Left lobe of liver (tissue), 2 donors: ENCODE measurements around the gene UBE2E3. TPM values are rescaled to one million over a fixed set of nuclear protein-coding genes. Genes with fewer than 3 reads are reported as not detected.
A peak's percentile ranks its signal among the peaks of the same experiment; 100 is the strongest.

Experiments
- ATAC-seq: fragments of 200-7000 bp; cut with Tn5 transposase; one replicate; pipeline ENCODE4 v1.9.1; 2020; ENCODE audit warnings: mild to moderate bottlenecking, moderate library complexity
- DNase-seq: peaks from one replicate; pipeline ENCODE4 v3.0.0-alpha.2; 2020; ENCODE audit warnings: low spot score
- total RNA-seq: library from RNA; stranded (reverse); gene quantifications from one replicate; pipeline ENCODE4 v1.2.1, GENCODE V29; 2021
- donor health status: DM: no; HTN: no; CAD: no; lungs with moderate emphysema.
- donor health status: DM: no; HTN: yes; CAD: no.

The UBE2E3 gene
- total RNA-seq, 1 donor from 2014 or later: 23.4 TPM

DNA sequence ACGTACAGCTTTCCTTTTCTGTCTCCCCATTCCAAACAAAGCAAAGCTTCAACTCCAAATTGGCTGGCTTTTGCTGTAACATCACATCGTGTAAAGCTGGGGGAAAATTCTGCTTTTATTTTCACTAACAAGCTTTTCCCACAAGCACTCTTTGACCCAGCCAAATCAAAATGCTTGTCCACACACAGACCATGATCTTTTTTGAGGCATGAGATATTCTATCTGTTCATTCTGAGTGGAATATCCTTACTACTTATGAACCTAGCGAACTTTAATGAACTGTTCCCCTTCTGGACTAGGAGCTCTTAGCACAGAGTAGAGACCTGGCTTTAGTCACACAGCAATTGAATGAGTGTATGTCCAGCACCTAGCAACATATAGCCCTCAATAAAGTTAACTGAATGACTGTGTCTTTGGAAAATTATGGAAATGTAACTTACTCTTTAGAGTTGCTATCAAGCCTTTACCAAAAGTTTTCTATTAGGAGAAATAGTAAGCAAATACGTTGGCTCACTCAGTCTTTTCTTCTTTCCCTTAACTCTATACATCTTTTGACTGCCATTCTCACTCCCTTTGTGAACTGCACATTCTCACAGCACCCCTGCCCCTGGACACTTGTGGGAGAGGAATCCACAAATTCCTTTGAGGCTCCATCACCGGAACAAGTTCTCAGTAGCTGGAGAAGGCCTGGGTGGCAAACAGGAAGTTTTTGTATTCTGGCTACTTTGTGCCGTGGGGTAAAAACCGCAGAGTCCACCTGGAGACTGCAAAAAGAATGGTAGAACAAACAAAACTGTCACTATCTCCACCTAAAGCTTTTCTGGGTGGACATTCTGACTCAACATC is 1.3 kb upstream of the UBE2E3 start:
- DNase-seq (no peak), ATAC-seq (no peak)

DNA sequence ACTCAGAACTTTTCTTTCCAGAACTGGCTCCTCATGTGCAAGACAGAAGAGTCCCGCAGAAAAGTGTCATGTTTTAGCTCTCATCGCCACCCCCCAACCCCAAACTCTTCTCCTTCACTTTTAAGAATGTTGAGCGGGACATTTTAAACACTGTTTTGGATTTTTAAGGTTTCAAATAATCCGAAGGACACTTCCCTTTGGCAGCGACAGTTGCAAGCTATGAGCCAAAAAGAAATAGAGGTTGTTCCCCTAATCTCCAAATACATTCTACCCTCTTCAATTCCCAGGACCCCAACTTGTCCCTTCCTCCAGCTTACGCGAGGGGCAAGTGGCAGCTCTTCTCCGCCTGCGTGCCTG is 678 bp upstream of the UBE2E3 start:
- DNase-seq (no peak), ATAC-seq (no peak)

DNA sequence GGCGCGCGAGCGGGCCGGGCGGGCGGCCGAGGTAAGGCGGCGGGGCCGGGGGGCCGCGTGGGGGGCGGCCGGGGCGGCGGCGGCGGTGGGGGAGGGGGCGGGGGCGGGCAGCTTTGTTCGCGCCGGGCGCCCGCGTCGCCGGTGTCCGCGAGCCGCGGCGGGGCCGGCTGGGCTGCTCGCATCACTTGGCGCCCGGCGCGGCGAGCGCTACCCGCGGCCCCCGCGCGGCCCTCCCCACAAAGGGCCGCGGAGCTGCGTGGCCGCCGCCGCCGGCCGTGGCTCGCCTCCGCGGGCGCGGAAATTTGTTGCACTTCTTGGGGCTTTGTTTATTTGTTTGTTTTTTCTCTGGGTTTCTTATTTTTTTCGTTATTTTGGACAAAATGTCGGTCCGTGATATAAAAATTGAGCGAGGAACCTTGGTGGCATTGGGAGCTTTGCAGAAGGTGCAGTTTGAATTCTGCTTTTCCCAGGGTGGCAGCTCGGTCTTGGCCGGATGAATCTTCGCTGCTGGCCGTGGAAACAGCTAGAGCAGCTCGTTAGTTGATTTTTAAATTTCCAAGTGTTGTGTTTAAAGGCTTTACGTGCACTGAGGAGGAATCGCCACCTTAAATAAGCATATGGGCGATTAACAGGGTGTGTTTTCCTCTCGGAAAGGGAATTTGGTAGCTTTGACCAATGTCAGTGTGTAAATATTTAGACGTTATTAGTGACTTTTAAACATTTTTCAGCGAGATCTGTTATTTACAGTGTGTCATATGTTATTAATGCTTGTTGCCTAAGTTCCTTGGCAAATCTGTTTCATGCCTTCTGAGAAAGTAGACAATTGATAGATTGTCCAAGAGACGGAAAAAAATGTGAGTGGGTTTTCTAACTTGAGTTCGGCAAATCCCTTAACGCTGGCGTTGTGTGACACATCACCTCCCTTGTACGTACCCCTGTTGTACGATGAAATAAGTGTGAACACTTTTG is 822 bp downstream of the UBE2E3 start:
- DNase-seq (peak; percentile 45), ATAC-seq (peak; percentile 9)

DNA sequence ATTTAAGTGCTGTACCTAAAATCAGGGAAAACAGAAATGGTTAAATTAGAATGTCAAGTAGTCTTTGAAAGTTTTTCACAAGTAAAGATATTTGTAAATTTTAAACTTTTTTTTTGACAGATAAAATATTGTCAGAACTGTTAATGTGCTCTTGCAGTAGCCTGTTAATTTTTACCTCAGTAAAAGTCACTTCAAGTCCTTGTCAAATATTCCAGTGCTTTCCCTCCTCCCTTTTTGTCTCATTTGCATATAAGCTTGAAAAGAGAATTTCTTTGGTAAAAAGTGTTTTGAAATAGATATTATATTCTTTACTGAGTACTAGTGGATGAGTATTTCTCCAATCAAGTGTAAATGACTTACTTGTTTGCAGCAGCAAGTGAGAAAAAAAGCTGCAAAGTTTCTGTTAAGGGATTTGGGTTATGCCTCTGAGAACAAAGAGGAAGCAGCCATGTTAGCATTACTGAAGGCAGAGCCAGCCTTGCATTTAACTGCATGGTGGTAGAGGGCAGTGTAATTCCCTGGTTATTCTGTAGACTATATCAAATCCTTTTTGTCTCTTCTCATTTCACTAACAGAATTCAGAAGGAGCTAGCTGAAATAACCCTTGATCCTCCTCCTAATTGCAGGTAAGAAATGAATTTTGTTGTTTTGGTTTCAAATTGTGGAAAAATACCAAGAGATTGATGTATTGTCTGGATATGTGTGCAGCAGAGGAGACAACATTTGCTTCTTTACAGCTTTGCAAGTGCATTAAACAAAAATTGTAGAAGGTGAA is 3.2 kb downstream of the UBE2E3 start:
- DNase-seq: peak; percentile 47
- peak; percentile 53 for ATAC-seq

DNA sequence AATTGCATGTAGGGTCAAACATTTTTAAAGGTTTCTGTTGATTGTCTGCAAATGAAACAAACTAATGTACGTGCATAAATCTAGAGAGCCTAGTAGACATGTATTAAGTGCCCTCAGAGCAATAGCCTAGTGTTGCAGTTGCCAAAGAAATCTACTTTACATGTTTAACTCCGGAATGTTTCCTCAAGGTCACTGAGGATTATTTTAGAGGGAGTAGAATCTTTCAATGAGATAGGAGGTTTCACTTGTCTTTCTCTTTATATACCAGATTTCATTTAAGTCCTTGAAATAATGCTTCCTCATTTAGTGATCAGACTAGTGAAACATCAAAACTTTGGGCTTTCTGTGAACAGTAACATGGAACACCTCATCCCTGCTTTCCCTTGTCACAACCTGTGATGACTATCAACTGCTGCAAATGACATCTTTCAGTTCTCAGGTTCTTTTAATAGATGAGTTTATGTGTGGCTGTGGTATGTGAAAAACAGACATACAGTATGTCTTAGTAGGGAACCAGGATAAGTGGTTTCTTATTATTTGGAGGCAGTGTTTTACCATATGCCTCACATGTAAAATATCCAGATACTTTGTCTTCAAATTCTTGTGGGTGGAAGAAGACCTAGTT is 5.5 kb downstream of the UBE2E3 start:
- no peak for DNase-seq
- ATAC-seq: no peak

DNA sequence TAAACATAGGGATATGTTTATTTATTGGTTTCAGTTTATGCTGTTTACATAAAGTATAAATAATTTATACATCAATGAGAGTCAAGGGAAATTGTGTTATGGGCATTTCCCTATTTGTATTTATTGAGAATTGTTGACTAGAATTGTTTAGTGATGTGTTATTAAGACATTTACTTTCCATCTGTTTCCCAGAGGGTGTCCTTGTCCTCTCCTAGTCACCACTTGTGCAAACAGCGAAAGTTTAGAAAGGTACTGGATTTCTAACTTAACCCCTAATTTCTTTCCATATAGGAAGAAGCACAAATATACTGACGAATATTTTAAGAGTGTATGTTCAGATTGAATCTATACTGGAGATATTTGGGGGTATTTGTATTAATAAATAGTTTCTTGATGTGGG is 6.7 kb downstream of the UBE2E3 start:
- no peak for ATAC-seq
- DNase-seq: no peak

DNA sequence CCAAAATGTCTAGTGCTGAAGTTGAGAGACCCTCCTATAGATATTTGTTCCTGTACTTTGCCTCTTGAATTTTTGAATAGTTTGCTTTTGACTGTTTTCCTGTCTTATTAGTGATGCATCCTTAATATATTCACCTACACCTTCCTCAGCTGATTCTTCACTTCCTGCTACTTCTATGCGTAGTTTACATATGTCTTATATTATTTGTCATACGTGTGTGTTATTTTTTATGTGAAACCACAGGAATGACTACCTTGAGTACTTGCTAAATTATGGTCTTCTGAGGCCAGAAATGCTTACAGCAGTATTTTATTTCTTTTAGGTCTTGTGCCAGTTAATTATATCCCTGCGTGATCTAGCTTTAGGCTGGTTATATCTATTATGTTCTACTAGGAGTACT is 9.9 kb downstream of the UBE2E3 start:
- ATAC-seq (no peak), DNase-seq (no peak)

DNA sequence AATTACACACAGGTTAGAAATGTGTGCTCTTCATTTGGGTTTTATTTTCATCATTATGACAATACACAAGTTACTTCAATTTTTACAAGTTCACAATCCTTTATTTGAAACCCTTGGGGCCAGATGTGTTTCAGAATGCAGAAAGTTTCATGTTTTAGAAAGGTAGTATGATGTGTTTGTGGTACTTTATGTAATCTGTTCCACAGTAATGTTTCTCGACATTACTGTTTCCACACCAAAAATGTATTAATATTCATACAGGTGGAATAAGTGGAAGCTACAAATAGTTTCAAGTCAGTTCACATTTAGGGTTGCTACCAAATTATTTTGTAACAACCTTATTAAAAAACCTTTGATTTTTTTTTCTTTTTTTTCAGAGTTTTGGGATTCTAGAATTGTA is 10.4 kb downstream of the UBE2E3 start:
- DNase-seq (no peak), ATAC-seq (no peak)

DNA sequence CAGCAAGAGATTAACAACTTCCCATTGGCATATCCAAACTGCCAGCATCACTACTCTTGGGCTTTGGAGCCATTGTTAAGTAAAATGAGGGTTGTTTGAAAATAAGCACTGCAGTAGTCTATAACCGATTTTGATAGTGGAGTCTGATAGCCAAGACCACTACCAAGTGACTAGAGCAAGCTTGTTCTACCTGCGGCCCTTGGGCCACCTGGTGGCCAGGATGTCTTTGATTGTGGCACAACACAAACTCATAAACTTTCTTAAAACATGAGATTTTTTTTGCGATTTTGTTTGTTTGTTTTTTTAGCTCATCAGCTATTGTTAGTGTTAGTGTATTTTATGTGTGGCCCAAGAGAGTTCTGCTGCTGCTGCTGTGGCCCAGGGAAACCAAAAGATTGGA is 11.0 kb downstream of the UBE2E3 start:
- no peak for DNase-seq
- peak; percentile 23 for ATAC-seq

DNA sequence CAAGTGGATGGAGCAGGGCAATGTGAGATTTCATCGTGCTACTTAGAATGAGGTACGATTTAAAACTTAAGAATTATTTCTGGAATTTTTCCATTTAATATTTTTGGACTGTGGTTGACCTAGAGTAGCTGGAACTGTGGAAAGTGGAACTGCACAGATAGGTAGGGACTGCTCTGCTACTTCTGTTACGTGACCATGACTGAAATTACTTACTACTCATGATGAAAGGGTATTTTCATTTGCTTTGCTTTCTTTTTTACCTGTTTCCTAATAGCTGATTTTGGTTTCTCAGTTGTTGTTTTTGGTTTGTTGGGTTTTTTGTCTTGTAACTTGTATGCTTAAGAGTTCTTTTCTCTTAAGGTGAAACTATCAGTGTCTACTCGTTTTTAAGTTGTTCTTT is 11.4 kb downstream of the UBE2E3 start:
- ATAC-seq (peak; percentile 48), DNase-seq (no peak)

DNA sequence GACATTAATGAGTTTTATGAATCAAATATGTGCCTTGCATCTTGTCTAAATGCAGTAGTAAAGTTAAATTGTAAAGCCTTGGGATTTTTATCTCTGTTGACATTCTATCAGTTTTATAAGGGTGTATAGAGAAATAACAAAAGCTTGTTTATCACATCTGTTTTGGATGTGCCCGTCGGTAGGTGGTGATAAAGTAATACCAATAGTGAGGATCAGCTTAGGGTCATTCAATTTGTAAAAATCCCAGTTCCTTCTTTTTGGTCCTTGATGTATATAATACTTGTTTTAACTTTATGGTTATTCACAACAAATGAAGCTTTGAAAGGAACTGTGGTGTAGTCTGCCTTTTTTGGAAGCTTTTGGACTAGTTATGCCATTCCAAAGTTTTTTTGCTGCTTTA is 12.6 kb downstream of the UBE2E3 start:
- peak; percentile 65 for ATAC-seq
- DNase-seq: no peak

DNA sequence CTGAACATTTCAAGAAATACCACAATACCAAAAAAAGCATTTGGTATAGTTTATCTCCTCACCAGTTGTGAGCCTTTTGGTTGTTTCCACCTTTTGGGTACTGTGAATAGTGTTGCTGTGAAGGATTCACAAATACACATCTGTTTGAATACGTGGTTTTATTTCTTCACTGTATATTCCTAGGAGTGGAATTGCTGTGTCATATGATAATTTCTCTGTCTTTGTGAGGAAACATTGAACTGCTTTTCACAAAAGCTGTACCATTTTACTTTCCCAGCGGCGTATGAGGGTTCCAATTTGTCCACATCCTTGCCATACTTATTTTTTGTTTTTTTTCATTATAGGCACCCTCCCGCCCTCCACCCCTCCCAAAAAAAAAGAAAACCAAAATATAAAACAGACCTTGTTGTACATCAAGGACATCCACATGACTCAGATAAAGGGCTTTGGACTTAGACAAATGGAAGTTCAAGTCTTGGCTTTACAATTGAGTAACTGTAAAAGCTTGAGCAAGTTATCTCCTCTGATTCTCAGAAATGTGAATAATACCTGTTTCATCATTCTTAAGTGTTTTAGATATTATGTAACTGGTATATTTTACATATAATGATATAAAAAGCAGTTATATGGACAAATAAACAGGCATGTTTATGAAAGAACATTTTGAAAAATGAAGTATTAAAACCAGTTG is 19.0 kb downstream of the UBE2E3 start:
- ATAC-seq (no peak), DNase-seq (no peak)

DNA sequence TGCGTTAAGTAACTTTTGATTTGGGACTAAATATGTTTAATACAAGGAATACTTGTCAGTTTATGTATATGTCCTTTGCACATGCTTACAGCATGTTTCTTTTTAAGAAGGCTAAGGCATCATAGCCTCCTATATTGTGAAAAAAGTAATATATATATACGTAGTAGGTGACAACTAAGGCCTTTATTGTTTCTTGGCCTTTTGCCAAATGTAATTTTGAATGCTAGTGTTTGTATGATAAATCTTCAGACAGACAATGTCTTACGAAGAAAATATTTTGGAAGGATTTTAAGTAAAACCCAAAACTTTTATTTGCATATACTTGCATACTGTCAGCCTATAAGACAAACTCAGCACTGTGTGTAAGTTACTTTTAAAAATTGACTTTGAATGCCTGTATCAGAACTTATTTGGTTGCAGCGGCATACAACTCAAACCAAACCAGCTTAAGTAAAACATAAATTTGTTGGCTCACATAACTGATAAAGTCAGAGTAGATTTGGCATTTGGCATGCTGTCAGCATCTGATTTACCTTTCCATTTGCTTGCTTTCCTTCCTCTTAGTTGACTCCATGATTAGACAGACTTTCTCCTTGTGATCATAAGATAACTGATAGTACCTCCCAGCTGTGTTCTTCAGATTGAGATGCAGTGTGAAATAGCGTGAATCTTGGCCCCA is 24.4 kb downstream of the UBE2E3 start:
- ATAC-seq (peak; percentile 29), DNase-seq (no peak)

DNA sequence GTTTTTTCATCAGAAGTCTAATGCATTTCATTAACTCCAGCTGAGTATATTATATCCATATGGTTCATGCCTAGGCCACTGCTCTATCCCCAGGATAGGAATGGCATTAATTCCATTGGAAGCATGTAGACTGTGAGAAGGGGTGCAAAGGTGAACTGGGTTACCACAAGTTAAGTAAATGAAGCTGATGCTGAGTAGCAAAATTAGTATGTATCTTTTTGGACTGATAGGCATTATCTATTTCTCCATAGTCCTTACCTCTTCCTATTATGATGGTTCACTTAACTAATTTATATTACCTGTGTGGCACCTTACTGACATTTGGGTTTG is 24.9 kb downstream of the UBE2E3 start:
- no peak for DNase-seq
- peak; percentile 72 for ATAC-seq

DNA sequence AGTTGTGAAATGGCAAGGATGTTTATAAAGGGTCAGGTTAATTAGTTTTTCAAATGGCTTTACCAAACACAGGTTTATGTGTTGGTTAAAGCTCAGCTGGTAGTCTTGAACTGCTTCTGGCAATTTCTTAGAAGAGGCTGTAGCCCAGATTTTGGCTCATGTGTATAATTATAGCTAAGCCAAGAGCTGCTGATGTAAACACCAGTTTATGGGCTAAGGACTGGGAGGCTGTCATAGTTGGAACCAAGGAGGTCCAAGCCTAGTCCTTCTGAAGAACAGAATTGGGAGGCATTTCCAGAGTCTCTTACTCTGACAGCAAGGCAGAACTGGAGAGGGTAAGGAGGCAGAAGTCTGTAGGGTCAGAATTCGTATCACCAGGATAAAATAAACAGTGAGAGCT is 25.4 kb downstream of the UBE2E3 start:
- ATAC-seq: no peak
- no peak for DNase-seq

DNA sequence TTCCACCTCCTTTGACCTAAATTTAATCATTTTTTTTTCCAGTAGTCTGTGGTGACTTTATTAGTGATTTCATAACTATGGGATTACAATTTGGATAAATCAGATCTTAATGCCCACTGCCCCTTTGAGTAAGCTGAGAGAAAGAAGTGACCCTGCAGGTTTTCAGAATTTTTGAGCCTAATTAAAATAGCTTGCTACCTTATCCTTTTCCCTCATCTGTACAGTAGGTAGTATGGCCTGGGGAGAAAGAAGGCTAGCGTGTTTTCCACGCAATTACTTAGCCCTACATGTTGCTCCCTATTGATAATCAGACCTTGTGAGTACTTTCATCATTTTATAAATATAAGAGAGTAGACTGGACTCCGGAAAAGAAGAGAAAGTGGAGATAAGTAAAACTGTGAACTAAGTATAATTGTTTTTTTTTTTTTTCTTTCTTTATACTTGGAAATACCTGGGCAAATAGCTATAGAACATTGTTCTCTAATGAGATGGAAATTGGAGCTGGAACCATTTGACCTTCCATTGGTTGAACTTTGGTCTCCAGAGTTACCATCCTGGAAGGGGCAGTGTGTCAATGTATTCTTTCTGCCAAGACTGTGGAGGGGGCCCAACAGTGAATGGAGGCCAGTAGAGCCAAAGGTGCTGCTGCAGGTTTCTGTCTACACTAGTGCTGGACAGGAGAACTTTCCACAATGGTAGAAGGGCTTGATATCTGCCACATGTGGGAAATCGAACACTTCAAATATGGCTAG is 26.9 kb downstream of the UBE2E3 start:
- DNase-seq (no peak), ATAC-seq (peak; percentile 54)

DNA sequence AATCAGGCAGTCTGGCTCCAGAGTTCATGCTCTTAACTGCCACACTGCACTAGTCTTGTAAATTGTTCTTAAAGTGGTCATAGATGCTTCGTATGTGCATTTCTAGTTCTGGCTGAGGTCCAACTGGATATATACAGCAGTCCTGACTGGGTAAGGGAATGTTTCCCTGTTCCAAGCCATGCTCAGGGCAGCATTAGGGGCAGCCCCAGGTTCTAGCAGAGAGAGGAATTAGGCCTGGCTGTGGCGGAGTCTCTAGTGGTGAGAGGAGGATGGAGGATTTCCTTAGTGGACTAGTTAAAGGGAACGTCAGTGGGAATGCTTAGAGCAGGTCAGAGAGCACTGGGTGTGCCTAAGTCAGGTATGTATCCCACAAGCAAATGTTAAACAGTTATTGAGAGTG is 28.0 kb downstream of the UBE2E3 start:
- peak; percentile 23 for ATAC-seq
- DNase-seq: no peak

DNA sequence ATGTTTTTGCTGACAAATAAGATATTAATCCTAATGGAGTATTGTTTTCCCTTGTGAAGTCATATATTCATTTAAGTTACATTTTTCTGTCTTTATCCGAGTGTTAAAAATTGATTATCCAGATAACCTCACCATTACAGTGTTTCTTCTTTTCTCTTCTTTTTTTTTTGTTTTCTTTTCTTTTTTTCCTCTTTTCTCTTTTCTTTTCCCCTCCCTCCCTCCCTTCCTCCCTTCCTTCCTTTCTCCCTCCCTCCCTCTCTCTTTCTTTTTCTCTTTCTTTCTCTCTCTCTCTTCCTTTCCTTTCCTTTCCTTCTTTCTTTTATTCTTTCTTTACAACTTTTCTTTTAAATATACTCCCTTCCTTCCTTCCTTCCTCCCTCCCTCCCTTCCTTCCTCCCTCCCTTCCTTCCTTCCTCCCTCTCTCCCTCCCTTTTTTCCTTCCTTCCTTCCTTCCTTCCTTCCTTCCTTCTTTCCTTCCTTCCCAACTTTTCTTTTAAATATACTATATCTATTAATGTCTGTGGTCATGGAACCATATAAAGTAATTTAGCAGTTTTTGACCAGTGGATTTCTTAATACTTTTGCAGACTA is 40.9 kb downstream of the UBE2E3 start:
- ATAC-seq (no peak), DNase-seq (no peak)

DNA sequence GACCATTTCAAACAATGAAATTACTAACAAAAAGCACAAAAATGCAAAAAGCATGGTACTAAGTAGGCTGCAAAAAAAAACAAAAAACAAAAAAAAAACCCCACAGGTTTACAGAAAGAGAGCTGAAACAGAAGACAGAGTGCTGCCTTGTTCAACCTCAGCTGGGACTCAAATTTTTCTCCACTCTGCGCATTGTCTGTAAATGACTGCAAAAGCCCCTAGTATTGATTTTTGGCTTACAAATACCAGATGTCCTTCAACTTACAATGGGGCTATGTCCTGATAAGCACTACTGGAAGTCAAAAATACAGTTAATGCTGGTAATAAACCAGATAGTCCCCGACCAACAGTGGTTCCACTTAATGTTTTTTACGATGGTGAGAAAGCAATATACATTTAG is 42.2 kb downstream of the UBE2E3 start:
- no peak for ATAC-seq
- DNase-seq: no peak
